NCI-H2171 treated with DMSO at 0.1 percent for 48 hours (cell line): Measurements from ENCODE around the gene BET1L.
"Not testable (repeated sequence)": the region's sequence is repeated elsewhere in the genome, so short reads cannot be mapped to it uniquely, and the experiment has no call there.

ENCODE experiments used
- DNase-seq: peaks from one replicate; lab custom pipeline; 2025; lab: John Stamatoyannopoulos, UW

BET1L gene

GRCh38 chr11:227824-228379 is 20.7 kb upstream of the BET1L start:
- no peak for DNase-seq

- DNase-seq: peak; percentile 4
Observed at GRCh38 chr11:225734-226453, 18.7 kb upstream of the BET1L start.

GRCh38 chr11:224424-224823 is 17.2 kb upstream of the BET1L start:
- no peak for DNase-seq

GRCh38 chr11:223884-224283 is 16.7 kb upstream of the BET1L start:
- no peak for DNase-seq

GRCh38 chr11:223026-223789 is 16.0 kb upstream of the BET1L start:
- DNase-seq: no peak

GRCh38 chr11:221998-222789 is 15.0 kb upstream of the BET1L start:
- no peak for DNase-seq

- no peak for DNase-seq
Observed at GRCh38 chr11:221539-221938, 14.3 kb upstream of the BET1L start.

GRCh38 chr11:220641-221215 is 13.5 kb upstream of the BET1L start:
- DNase-seq: not testable (repeated sequence)

GRCh38 chr11:218815-219593 is 11.8 kb upstream of the BET1L start:
- no peak for DNase-seq

- no peak for DNase-seq
Observed at GRCh38 chr11:217704-218103, 10.5 kb upstream of the BET1L start.

GRCh38 chr11:216081-216974 is 9.1 kb upstream of the BET1L start:
- no peak for DNase-seq

- peak; percentile 53 for DNase-seq
Observed at GRCh38 chr11:215581-216037, 8.4 kb upstream of the BET1L start.

- no peak for DNase-seq
Observed at GRCh38 chr11:214083-214482, 6.9 kb upstream of the BET1L start.

- DNase-seq: no peak
Observed at GRCh38 chr11:213111-213510, 5.9 kb upstream of the BET1L start.

- DNase-seq: no peak
Observed at GRCh38 chr11:212150-213100, 5.2 kb upstream of the BET1L start.

- no peak for DNase-seq
Observed at GRCh38 chr11:211741-212140, 4.5 kb upstream of the BET1L start.

GRCh38 chr11:211295-211694 is 4.1 kb upstream of the BET1L start:
- DNase-seq: no peak

- no peak for DNase-seq
Observed at GRCh38 chr11:210803-211180, 3.6 kb upstream of the BET1L start.
